GM21381 (cell line): ENCODE measurements around the gene SPNS1.
"Not testable (repeated sequence)": the region's sequence is repeated elsewhere in the genome, so short reads cannot be mapped to it uniquely, and the experiment has no call there.

Source experiments
- ATAC-seq: cut with Tn5 transposase; IDR thresholded peaks from one replicate; pipeline ENCODE4 v1.9.1; 2021; ENCODE audit warnings: mild to moderate bottlenecking, moderate library complexity; ENCODE audit not compliant: unreplicated experiment

SPNS1 gene

GRCh38 chr16:28989363-28989762 lies 14.8 kb downstream of the SPNS1 start:
- no peak for ATAC-seq

- ATAC-seq, result no peak
Measured at GRCh38 chr16:28990375-28991040, 15.9 kb downstream of the SPNS1 start.

- no peak for ATAC-seq
Measured at GRCh38 chr16:28991687-28992086, 17.1 kb downstream of the SPNS1 start.

- ATAC-seq, result no peak
Measured at GRCh38 chr16:28992496-28992895, 17.9 kb downstream of the SPNS1 start.

GRCh38 chr16:28998837-28999236 lies 24.3 kb downstream of the SPNS1 start:
- ATAC-seq, result no peak

- no peak for ATAC-seq
Measured at GRCh38 chr16:28999577-28999976, 25.0 kb downstream of the SPNS1 start.

- ATAC-seq, result no peak
Measured at GRCh38 chr16:29000019-29000418, 25.4 kb downstream of the SPNS1 start.

GRCh38 chr16:29004496-29005139 lies 30.0 kb downstream of the SPNS1 start:
- not testable (repeated sequence) for ATAC-seq

GRCh38 chr16:29007730-29008593 lies 33.4 kb downstream of the SPNS1 start:
- no peak for ATAC-seq

- ATAC-seq, result no peak
Measured at GRCh38 chr16:29009050-29009837, 34.7 kb downstream of the SPNS1 start.

- ATAC-seq, result no peak
Measured at GRCh38 chr16:29009838-29010166, 35.2 kb downstream of the SPNS1 start.

GRCh38 chr16:29011112-29011511 lies 36.5 kb downstream of the SPNS1 start:
- ATAC-seq, result no peak

- no peak for ATAC-seq
Measured at GRCh38 chr16:29011851-29012250, 37.3 kb downstream of the SPNS1 start.

- no peak for ATAC-seq
Measured at GRCh38 chr16:29012913-29013553, 38.5 kb downstream of the SPNS1 start.

GRCh38 chr16:29014561-29015069 lies 40.0 kb downstream of the SPNS1 start:
- no peak for ATAC-seq

- ATAC-seq, result no peak
Measured at GRCh38 chr16:29022196-29022595, 47.6 kb downstream of the SPNS1 start.

GRCh38 chr16:29023279-29024277 lies 49.0 kb downstream of the SPNS1 start:
- ATAC-seq, result no peak

GRCh38 chr16:29024278-29024677 lies 49.7 kb downstream of the SPNS1 start:
- no peak for ATAC-seq

GRCh38 chr16:29025218-29025617 lies 50.6 kb downstream of the SPNS1 start:
- ATAC-seq, result no peak
